NK-92 treated with Interleukin-12 subunit alpha and Interleukin-12 subunit beta, amount 100 ng/mL, for 24 hours (cell line): Measurements from ENCODE around the gene CRIM1.
"Not testable (repeated sequence)": the region's sequence is repeated elsewhere in the genome, so short reads cannot be mapped to it uniquely, and the experiment has no call there.

Experiments used
- DNase-seq: peaks from one replicate; lab custom pipeline; 2025; lab: John Stamatoyannopoulos, UW

The CRIM1 gene, protein sequence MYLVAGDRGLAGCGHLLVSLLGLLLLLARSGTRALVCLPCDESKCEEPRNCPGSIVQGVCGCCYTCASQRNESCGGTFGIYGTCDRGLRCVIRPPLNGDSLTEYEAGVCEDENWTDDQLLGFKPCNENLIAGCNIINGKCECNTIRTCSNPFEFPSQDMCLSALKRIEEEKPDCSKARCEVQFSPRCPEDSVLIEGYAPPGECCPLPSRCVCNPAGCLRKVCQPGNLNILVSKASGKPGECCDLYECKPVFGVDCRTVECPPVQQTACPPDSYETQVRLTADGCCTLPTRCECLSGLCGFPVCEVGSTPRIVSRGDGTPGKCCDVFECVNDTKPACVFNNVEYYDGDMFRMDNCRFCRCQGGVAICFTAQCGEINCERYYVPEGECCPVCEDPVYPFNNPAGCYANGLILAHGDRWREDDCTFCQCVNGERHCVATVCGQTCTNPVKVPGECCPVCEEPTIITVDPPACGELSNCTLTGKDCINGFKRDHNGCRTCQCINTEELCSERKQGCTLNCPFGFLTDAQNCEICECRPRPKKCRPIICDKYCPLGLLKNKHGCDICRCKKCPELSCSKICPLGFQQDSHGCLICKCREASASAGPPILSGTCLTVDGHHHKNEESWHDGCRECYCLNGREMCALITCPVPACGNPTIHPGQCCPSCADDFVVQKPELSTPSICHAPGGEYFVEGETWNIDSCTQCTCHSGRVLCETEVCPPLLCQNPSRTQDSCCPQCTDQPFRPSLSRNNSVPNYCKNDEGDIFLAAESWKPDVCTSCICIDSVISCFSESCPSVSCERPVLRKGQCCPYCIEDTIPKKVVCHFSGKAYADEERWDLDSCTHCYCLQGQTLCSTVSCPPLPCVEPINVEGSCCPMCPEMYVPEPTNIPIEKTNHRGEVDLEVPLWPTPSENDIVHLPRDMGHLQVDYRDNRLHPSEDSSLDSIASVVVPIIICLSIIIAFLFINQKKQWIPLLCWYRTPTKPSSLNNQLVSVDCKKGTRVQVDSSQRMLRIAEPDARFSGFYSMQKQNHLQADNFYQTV

DNA sequence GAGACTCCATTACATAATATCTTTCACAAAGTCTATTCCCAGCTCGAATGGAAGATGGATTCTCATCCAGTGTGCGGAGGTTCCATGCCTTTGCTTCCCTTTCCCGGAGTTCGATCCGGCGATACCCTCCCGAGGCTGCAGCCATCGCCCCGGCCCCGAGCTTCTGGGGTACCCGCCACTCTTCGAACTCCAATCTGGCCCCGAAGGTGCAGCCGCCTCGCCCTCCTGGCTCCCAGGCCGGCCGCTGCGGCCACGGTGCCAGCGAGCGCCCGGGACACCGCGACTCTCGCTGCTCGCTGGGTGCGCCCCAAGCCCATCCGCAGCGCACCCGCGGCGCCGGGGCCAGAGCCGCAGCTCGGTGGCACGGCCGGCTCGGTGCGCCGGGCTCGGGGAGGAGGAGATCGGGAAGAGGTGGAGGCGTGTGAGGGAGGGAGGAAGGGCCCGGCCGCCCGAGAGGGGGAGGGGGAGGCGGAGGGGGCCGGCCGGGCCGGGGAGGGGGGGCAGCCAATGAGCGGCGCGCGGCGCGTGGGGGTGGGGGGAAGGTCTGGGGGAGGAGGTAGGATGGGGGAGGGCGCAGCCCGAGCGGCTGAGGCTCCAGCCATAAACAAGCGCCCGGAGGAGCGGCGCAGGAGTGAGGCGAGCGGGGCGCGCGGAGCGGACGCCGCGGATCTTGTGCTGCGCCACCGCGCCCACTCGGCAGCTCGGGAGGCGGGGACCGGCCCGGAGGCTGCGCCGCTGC is at the start of gene CRIM1:
Gene CRIM1 (plus strand): TSS at position 628 of the 739 bp plus-strand sequence. CDS start 515 bp downstream, outside the sequence.
- DNase-seq: peak; percentile 11

DNA sequence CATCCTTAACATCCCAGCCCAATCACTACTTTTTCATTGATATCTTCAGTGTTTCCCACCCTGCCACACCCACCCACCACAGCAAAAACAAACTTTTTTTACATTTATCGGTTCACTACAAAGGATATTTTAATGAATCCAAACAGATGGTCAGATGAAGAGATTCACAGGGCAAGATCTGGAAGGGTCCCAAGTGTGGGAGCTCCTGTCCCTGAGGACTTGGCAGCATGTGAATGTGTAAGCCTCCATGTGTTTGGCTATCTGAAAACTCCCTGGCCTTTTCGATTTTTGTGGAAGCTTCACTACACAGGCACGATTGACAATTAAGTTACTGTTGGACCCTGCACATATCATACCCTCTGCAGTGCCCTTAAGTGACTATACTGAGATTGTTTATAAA is 48.1 kb upstream of the CRIM1 start:
- DNase-seq: no peak

DNA sequence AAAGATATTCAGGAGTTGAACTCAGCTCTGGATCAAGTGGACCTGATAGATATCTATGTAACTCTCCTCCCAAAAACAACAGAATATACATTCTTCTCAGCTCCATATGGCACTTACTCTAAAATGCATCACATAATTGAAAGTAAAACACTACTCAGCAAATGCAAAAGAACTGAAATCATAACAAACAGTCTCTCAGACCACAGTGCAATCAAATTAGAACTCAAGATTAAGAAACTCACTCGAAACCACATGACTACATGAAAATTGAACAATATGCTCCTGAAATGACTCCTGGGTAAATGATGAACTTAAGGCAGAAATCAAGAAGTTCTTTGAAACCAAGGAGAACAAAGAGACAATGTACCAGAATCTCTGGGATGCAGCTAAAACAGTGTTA is 45.1 kb upstream of the CRIM1 start:
- DNase-seq: not testable (repeated sequence)

DNA sequence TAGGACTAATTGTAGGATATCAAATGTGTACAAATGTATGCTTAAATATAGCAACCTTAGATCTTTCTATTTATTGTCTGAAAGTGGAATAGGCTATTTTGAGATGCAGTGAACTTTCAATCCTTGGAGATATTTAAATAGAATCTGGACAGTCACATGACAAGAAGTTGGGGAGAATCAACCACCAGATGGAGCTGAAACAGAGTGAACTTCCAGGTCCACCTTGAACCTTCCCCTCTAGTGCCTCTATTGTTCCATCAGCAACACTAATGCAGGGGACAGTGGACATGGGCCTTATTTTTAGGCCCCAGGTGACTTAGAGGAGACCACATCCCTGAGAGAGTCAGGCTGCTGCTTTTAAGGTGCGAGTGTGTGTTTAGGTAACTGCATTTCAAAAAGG is 37.0 kb upstream of the CRIM1 start:
- DNase-seq: no peak

DNA sequence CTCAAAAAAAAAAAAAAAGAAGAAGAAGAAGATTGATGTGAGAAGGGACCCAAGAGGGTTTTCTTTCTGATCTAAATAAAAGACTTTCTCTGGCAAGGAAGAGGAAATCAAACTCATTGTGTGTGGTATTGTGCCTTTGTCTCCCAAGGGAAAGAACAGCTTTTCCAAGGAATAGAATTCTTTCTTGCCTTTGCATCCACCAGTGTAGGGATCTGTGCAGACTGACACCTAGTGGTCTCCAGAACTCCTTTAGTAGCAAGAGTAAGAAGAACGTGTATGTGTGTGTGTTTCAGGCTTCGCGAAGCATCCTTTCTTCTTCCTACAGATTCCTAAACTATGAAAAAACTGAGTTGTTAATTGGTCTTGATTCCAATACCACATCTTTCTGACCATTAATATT is 33.5 kb upstream of the CRIM1 start:
- no peak for DNase-seq

DNA sequence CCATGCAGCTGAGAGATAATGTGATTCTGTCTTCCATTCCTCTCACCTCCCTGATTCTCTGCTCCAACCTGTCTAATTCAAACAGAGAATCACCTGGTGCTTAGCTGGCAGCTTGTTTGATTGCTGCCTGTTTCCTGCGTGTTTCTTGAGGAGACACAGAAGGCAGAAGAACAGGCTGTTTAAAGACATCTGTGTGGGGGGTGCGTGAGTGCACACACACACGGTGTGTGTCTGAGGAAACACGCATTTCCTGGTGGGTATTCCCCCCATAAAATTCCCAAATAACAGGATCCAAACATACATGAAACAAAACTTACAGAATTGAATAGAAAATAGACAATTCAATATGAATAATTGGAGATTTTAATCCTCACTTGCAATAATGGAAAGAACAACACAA is 29.3 kb upstream of the CRIM1 start:
- no peak for DNase-seq

DNA sequence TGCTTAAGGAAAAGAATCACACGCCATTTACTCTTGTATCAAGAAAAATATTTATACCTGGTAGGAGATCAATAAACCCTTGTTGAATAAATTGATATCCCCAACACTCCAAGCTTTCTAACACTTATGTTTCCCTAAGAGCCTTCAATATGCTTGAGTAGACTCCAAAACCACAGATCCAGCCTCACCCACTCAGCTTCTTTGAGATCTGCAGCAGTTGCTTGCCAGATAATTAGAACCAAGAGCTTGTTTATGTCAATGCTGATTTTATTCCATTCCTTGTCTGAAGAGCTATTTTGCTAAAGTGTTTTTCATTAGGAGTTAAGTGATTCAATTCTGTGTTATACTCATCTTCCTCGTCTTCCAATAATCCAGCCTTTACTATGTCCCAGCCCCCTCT is 26.3 kb upstream of the CRIM1 start:
- no peak for DNase-seq

DNA sequence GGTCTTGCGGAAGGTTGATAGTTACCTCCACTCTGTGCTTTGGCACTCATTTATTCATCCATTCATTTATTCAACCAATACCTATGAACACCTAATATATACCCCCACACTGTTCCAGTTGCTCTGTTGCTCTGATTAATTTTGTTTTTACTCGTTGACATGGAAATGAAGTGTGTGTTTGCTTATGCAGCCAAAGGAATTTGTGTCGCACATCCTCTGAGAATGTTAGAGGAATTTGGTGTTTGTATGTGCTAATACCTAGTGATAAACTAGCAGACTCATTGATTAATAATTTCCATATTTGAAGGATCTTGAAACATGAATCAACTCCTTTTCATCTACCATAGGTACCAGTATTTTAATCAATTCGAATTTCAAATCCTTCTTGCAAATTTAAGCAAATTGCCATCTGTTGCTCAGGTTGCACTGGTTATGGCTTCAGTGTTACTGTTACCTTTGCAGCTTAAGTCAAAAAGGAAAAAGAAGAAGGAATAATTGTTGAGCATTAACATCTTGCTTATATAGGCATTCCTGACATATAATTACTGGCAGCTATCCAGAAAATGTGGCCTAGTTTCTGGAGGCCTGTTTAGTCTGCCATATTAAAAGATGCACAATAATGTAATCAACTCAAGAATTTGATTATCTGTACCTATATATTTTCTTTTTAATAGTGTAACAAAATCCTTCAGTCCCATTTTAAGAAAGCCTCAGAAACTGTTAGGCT is 25.7 kb upstream of the CRIM1 start:
- DNase-seq: no peak

DNA sequence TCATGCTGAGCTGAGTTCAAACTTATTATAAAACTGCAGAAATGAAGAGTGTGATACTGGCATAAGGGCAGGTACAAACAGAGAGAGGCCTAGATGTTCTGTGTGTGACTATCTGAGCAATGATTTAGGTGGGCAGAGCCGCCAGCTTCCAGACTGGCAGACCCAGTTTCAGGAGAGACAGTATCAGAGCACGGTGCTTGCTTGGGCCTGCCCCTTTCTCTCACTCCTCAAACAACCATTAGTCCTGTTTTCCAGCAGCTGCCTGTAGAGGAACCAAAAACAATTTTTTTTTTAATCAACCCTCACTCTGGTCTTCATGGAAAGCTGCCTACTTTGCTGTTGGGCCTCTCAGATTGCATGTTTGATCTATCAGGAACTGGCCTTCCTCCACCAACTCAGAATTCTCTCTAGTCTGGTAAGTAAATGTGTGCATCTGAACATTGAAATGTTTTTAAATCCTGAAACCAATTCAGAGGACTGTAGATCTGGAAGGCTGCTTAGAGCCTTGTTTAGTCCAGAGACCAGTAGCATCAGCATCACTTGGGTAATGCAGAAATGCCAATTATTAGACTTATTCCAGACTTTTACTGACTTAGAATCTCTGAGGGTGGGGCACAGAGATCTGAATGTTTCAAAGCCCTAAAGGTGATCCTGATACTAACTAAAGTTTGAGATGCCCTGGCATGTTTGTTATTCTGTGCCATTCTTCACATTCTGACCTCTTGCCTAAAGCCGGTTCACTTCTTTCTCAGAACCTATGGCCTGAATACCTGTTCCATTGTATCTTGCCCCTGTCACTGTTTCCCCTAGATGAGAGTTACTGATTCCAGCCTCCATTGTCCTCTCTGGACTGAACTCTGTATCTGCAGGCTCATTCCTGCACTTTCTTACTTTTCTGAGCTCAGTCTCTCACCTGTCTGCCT is 24.8 kb upstream of the CRIM1 start:
- DNase-seq: no peak

DNA sequence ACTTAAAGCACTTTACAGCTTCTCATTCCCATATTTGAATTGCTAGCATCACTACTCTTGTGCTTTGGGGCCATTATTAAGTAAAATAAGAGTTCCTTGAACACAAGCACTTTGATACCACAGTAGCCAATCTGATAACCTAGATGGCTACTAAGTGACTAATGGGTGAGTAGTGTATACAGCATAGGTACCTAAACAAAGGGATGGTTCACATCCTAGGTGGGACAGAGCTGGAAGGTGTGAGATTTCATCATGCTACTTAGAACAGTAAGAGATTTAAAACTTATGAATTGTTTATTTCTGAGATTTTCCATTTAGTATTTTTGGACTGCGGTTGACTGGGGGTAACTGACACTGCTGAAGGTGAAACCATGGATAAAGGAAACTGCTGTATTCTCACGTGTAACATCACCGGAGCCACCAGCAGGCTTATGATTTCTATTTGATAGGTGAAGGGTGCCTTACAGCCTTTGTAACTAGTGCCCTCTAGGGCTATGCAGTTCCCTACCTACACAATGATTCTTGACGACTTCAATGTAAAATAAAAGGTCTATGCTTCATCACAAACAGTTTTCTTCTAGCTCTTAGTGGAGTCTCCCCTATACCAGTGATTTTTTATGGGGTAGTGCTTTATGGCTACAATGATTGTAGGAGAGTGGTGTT is 22.1 kb upstream of the CRIM1 start:
- DNase-seq: peak; percentile 5

DNA sequence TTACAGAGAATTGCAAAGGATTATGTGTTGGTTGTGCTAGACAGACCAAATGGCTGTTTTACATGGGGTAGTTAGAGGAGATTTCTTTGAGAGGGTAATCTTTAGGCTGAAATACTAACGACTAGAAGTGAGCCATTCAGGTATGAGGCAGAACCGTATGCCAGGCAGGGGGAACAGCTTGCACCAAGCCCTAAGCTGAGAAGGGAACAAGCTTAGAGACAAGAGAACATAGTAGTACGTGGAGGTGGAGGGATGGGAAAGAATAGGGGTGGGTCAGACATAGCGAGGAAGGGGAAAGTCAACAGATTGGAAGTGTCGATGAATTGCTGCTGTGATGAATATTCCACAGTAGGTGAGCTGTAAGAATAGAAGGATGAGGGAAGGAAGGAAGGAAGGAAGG is 20.0 kb upstream of the CRIM1 start:
- DNase-seq: no peak

DNA sequence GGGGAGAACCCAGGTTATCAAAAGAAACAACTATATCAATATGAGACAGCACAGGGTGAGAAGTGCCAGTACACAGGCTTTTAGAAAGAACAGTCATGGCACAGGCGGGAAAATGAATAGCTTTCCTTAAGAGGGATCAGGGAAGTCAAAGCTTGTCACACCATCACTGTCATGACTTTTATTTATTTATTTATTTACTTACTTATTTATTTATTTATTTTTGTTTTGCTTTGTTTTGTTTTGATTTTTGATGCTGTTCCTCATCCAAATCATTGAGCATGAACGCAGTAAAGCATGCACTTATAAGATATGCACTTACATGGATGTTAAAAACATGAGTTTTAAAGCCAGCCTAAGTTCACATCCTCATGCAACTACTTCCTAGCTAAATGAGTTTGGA is 19.3 kb upstream of the CRIM1 start:
- no peak for DNase-seq

DNA sequence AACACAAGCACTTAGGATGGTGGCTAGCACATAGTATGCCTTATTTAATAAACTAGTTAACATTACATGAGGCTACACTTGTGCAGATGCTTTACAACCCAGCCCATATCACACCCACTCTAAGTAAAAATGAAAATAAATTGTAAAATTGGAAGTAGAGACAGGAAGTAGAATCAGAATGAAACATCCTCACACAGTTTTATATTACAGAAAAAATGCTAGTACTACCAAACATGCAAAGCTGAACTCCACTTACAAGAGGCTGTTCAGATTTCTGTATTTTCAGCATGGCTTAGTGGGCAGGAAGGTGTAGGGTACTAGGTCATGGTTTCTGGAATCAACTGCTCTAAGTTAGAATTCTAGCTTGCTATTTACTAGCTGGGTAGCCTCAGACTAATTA is 18.2 kb upstream of the CRIM1 start:
- DNase-seq: no peak

DNA sequence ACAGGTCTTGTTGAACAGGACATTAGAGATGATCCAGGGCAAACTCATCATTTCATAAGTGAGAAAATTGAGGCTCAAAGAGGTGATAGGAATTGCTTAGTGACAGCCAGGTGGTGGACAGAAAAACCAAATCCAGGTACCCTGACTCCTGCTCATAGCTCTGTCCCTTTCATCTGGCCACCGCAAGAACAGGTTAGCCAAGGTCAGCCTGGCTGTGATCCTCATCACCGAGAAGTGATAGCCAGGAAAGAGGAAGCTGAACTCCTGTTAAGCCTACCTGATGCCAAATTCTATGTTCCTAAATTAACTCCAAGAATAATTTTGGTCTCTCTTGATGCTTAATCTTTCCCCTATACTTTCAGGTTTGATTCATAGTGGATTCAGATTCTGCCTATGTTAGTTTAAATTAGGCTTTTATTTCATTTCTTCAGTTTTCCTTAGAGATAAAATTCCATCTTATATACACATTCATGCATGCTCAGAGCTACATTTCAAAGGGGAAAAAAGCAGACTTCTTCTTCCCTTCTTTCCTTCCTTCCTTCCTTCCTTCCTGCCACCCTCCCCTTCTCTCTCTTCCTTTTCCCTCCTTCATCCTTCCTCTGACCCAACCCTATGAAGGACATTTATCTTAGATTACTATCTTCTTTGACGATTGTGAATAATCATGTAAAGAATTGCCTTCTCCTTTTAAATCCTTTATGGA is 17.3 kb upstream of the CRIM1 start:
- no peak for DNase-seq

DNA sequence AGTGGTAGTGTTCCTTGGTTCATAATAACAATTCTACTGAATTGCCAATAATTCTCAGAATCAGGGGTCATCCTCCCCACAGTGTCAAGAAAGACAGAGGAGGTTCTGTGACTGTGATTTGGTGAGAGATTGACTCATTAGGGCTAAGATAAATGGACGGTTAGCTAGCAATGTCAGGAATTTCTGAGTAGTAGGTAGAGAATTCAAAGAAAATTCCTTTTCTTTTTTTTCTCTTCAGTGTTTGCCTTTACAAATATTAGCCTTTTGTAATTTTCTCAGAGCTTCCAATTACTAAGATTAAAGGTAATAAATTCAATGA is 16.8 kb upstream of the CRIM1 start:
- no peak for DNase-seq

DNA sequence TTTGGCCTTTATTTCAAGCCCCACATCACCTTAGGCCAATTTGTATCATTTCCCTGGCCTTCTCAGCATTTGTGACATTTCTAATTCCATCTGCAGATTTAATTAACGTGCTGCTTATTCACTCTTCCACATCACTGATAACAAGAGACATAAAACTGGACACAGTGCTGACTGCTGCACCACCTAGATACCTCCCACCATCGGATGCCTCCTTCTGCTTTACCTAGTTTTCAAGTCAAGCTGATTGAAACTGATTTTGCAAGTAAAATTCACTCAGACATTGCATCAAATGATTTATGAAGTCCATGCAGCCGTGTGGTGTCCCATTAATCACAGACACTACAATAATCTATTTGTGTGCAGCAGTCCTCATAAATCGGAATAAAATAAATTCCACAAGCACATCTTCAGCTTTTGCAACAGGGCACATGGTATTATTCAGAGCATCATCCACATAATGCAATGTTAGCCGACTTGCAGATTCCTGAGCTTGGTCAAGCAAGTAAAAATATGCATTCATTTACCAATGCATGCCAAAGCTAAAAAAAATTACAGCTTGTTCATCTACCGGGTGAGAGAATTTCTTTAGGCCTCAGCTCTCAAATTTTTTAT is 15.9 kb upstream of the CRIM1 start:
- DNase-seq: no peak

DNA sequence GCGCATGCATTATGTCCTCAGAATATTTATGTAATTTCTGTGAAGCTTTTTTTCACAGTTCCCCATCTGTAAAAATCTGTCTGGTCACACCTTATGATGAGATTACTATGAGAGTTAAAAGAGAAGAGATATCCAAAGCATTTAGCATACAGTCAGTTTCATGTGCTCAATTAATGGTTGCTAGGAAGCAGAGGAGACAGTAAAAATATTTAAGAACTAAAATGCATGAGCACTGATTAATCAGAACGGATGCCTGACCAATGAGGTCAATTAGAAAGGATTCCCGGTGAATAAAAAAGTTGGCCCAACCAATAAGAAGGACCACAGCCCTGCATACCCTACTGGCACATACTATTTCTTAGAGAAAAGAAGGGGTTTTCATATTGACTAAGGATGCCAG is 12.0 kb upstream of the CRIM1 start:
- no peak for DNase-seq

DNA sequence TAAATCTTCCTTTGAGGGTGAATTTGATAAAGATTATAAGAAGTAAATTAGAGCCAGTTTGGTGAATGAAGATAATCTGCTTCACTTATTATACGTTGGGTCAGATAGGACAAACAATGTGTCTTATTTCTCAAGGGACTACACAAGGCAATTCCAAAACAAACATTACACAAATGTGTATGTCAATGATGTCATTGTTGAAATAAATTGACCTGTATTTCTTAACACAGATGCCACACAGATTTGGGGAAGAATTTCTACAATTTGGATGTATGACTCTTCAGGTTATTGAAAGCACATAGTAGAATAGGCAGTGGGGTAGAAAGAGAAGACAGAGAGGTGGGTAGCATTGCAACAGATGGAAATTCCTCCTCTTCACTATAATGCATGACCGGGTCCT is 6.9 kb upstream of the CRIM1 start:
- DNase-seq: no peak

DNA sequence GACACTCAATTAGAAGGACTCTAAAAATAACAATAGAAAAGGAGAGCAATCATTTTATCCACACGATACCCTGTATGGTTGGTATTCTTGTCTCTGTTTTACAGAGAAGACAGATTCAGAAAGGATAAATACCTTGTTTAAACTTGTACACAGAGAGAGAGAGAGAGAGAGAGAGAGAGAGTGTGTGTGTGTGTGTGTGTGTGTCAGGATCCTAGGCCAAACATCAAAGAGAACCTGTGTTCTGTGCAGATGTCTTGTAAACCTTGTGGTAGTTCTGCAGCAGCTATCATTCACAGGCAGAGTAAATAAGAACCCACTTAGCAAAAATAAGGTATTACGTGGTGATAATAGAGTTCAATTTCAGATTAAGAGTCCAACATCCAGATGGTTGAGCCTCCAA is 4.3 kb upstream of the CRIM1 start:
- no peak for DNase-seq
